ENCODE data around the gene DNAJA3. TPM values are rescaled to one million over a fixed set of nuclear protein-coding genes. Genes with fewer than 3 reads are reported as not detected.
A peak's percentile ranks its signal among the peaks of the same experiment; 100 is the strongest.
"Not testable (repeated sequence)": the region's sequence is repeated elsewhere in the genome, so short reads cannot be mapped to it uniquely, and the experiment has no call there.

DNAJA3 gene
- total and polyA plus RNA-seq, 5 donors = 40.4 to 54.0 (median 48.4) TPM

DNA sequence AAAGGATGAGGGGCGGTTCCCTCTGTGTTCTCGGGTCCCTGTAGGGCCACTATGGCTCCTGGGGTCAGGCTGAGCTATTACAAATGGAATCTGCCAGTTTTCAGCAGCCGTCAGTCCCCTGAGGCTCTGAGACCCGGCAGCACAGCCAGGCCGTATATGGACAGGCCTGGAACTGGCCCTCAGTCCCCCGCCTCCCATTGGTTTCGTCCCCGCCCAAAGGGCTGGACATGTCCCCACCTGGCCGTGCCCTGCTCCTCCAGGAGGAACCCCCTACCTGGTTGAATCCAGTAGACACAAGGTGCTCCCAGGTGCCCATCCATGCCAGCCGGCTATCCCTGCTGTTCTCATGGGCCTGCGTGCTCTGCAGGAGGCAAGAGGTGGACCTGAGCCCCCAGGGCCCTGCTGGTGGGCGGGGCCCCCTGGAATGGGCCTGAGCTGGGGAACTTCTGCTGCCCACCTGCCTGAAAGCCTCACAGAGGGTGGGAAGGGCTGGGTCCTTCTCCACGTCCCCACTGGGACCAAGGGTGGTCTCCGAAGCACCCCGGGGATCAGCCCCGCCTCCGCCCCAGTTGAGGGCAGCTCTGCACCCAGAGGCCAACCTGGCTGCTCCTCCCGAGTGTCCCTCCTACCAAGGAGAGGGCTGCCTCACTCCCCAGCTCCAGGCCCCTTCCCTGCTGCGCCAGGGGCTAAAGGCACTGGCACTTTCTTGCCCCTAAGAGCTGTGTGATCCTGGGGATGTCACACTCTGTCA lies 37.2 kb upstream of the DNAJA3 start:
- no peaks in the 10 kb centered on the region for H3K27me3 ChIP-seq (ENCODE audit: control insufficient read depth, insufficient read depth)
- H3K9me3 ChIP-seq (ENCODE audit: control insufficient read depth, low read length) = no peaks in the 10 kb centered on the region
- peak; percentile 25 to 58 for ATAC-seq
- no peak overlapping the region for H3K4me3 ChIP-seq (ENCODE audit: low read length)
- H3K4me1 ChIP-seq (ENCODE audit: control insufficient read depth, insufficient read depth, low read length) = peaks cover 2% of the 10 kb centered on the region
- 68% methylated on average over 19 of the region's 19 CpGs for WGBS
- peak; percentile 72 to 88 (median 83) for DNase-seq
- H3K27ac ChIP-seq (ENCODE audit: low read length) = peak overlapping the region; percentile 62
- intact Hi-C loops (cut with DNase I) = no loop called here

DNA sequence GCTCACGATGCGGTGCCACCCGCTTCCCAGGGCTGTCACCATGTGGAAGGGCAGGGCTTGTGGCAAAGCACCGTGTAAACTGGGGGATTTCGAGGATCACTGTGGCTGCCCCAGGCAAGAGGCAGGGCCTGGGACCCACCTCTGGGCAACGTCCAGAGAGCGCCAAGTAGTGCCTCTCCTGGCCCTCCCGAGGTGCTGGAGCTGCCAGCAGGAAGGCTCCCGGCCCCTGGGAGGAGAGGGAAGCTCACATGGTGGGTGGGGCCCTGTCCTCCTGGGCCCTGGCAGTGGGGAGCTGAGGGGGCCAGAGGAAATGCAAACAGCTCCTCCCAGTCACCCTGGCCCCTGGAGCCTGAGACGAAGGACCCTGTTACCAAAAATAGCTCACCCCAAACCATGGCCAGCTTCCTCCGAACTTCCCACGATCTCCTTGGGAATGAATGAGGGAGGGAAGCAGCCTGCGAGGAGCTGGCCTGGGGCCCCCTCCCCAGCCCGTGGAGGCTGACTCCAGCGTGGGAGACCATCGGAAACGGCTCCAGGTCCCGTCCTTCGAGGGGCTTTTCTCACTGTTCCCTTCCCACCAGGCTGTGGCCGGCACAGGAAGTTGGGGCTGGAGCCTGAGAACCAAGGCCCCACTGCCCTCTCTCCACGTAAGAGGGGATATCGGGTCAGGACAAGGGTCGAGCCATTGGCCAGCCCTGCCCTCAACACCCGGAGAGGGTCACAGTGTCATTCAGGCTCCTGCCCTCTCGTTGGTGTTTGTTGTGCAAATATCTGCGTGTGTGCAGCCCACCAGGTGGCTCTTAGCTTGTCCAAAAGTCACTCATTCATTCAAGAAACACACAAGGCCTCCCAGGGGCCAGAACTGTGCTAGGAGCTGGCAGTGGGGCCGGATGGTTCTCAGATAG lies 36.4 kb upstream of the DNAJA3 start:
- no peak overlapping the region for H3K4me3 ChIP-seq (ENCODE audit: low read length)
- DNase-seq (peak; percentile 31 to 77 (median 57)), ATAC-seq (peak in 1 of 2 donors; percentile 15)
- 57% methylated on average over 27 of the region's 27 CpGs for WGBS
- H3K4me1 ChIP-seq (ENCODE audit: control insufficient read depth, insufficient read depth, low read length) = peaks cover 2% of the 10 kb centered on the region
- no peaks in the 10 kb centered on the region for H3K27me3 ChIP-seq (ENCODE audit: control insufficient read depth, insufficient read depth)
- H3K27ac ChIP-seq (ENCODE audit: low read length) = peak overlapping the region; percentile 62
- H3K9me3 ChIP-seq (ENCODE audit: control insufficient read depth, low read length) = no peaks in the 10 kb centered on the region
- intact Hi-C loops (cut with DNase I) = no loop called here

DNA sequence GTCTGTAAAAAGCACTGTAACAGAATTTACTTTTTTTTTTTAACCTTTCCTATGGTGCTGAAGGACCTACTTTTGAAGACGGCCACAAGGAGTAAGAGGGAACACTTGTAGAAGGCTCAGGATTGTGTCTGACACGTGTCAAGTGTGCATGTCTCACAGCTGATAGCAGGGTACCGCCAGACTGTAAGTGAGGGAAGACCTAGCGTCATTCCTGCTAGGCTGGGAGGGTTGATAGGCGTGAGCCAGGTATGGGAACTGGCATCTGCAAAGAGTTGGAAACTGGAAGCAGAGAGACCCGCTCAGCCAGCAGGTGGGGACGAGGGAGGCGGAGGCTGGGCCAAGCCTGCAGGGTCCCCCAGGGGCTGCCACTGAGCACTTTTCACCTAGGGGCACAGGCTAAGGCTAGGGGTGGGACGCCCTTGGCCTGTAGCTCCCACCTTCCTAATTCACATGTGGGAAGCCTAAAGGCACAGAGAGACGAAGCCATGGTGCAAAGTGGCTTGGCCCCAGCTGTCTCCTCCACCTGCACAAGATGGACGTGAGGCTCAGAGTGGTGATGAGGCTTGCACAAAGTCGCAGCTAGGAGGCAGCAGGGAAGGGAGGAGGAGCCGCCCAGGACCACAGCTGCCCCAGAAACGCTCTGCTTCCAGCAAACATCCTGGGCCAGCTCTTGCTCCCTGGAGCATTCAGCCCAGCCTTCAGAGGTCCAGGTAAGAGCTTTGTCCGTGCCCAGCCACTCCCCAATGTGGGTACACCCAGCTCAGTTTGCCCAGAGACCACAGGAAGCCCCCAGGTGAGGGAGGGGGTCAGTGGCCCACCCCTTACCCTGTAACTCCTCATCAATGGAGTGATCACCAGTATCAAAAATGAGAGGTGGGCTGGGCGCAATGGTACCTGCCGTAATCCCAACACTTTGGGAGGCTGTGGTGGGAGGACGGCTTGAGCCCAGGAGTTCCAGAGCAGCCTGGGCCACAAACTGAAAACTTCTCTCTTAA lies 35.1 kb upstream of the DNAJA3 start:
- ATAC-seq = no peak
- Histone ChIP-seq H3K27ac (ENCODE audit: low read length) (no peak overlapping the region), H3K27me3 (ENCODE audit: control insufficient read depth, insufficient read depth) (no peaks in the 10 kb centered on the region), H3K9me3 (ENCODE audit: control insufficient read depth, low read length) (no peaks in the 10 kb centered on the region), H3K4me3 (ENCODE audit: low read length) (no peak overlapping the region), H3K4me1 (ENCODE audit: control insufficient read depth, insufficient read depth, low read length) (peaks cover 2% of the 10 kb centered on the region)
- DNase-seq = peak in 2 of 3 donors; percentile 14 to 49
- intact Hi-C loops (cut with DNase I) = no loop called here
- 87% methylated on average over 18 of the region's 18 CpGs for WGBS

DNA sequence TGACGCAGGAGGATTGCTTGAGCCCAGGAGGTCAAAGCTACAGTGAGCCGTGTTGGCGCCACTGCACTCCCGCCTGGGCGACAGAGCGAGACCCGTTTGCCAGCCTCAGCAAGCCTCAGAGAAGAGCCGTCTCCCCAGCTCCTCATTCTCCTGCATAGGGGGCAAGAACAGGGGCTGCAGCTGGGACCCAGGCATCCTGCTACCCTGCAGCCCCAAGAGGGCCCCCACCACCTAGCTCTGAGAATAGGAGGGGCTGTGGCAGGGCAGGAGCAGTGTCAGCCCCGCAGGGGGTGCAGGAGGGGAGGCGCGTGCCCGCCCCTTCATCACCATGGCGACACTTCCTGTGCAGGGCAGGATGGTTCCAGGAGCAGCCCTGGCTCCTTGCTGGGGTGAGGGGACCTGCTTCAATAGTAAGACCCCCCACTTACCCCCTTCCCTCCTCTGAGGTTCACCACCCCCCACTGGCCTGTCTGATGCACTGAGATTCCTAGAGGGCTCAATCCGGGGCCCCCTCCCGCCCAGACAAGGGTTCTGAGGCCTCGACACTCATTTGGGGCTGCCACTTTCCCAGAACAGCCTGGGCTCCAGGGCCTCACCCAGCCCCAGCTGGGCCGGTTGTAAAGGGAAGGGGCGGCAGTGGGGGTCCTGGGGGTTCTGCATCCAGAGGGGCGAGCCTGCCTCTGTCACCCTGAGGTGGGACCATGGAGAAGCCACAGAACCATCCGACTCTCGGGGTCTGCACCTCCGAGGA lies 33.9 kb upstream of the DNAJA3 start:
- intact Hi-C loops (cut with DNase I) = no loop called here
- Histone ChIP-seq H3K27me3 (ENCODE audit: control insufficient read depth, insufficient read depth) (no peaks in the 10 kb centered on the region), H3K27ac (ENCODE audit: low read length) (no peak overlapping the region), H3K9me3 (ENCODE audit: control insufficient read depth, low read length) (no peaks in the 10 kb centered on the region), H3K4me3 (ENCODE audit: low read length) (no peak overlapping the region), H3K4me1 (ENCODE audit: control insufficient read depth, insufficient read depth, low read length) (peaks cover 2% of the 10 kb centered on the region)
- ATAC-seq (no peak), DNase-seq (peak; percentile 11 to 60 (median 51))
- 88% methylated on average over 22 of the region's 22 CpGs for WGBS

DNA sequence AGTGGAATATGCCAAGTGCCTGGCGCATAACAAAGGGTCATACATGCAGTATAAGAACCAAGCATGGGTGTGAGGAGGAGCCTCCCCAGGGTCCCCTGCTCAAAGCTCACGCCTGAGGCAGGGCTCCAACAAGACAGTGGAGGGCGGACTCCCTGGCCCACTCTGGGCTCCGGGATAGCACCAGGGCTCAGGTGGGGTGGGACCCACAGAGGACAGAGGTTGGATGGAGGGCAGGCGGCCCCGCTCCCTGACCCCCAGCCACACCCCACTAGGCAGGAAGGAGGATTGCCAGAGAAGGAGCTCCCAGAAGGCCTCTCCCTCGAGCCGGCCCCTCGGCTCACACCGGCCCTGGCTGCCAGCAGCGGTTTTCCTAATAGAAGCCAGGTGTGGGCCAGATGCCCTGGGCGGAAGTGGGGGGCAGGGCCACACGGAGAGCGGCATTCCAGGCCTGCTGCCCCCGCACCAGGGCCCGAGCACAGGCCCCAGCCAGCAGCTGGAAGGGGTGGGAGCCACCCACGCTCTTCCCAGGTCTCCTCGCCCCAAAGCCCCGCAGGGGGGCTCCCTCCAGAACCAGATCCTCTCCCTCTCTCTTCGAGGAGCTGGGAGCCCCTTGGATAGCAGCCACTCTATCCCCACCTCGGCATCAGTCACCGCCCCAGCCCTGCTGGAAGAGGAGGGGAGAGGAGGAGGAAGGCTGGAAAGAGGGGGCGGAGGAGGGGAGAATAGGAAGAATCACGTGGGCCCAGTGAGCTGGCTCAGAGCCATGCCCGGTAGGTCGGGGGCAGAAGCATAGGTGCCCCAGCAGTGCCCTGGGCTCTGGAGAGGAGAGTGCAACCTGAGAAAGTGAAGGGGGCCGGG lies 33.1 kb upstream of the DNAJA3 start:
- 47% methylated on average over 27 of the region's 27 CpGs for WGBS
- intact Hi-C loops (cut with DNase I) = no loop called here

DNA sequence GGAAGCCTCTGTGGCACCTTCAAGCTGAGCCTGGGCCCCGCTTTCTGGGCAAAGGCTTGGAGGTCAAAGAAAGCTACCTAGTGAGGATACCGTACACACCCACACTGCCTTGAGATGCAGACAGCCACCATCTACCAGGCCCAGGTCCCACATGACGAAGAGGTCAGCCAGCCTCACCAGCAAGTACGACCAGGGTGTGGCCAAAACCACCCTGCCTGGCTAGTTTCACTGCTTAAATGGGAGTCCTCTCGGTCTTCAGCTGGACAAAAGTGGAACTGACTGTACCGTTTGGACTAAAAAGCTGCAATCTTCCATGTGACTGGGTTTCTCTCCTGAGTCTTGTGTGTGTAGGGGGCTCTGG lies 32.4 kb upstream of the DNAJA3 start:
- H3K4me1 ChIP-seq (ENCODE audit: control insufficient read depth, insufficient read depth, low read length) = peaks cover 2% of the 10 kb centered on the region
- H3K27ac ChIP-seq (ENCODE audit: low read length) = no peak overlapping the region
- 65% methylated on average over 6 of the region's 6 CpGs for WGBS
- no peaks in the 10 kb centered on the region for H3K27me3 ChIP-seq (ENCODE audit: control insufficient read depth, insufficient read depth)
- DNase-seq = peak in 1 of 3 donors; percentile 13
- H3K9me3 ChIP-seq (ENCODE audit: control insufficient read depth, low read length) = no peaks in the 10 kb centered on the region
- no peak overlapping the region for H3K4me3 ChIP-seq (ENCODE audit: low read length)
- intact Hi-C loops (cut with DNase I) = no loop called here
- no peak for ATAC-seq

More for the DNA sequence above, 33.1 kb upstream of the DNAJA3 start:
- no peaks in the 10 kb centered on the region for H3K27me3 ChIP-seq (ENCODE audit: control insufficient read depth, insufficient read depth)
- peak; percentile 24 to 74 (median 62) for DNase-seq
- peak in 1 of 2 donors; percentile 5 for ATAC-seq
- peaks cover 2% of the 10 kb centered on the region for H3K4me1 ChIP-seq (ENCODE audit: control insufficient read depth, insufficient read depth, low read length)
- H3K27ac ChIP-seq (ENCODE audit: low read length) = no peak overlapping the region
- H3K9me3 ChIP-seq (ENCODE audit: control insufficient read depth, low read length) = no peaks in the 10 kb centered on the region
- H3K4me3 ChIP-seq (ENCODE audit: low read length) = no peak overlapping the region

DNA sequence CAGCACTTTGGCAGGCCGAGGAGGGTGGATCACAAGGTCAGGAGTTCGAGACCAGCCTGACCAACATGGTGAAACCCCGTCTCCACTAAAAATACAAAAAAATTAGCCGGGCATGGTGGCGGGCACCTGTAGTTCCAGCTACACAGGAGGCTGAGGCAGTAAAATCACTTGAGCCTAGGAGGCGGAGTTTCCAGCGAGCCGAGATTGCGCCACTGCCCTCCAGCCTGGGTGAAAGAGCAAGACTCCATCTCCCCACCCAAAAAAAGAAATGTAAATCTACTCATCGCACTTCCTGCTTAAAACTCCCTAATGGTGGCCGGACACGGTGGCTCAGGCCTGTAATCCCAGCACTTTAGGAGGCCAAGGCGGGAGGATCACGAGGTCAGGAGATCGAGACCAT lies 31.8 kb upstream of the DNAJA3 start:
- DNase-seq = peak in 1 of 3 donors; percentile 43
- ATAC-seq; H3K9me3 ChIP-seq (ENCODE audit: control insufficient read depth, low read length); H3K27ac ChIP-seq (ENCODE audit: low read length); H3K4me3 ChIP-seq (ENCODE audit: low read length); H3K27me3 ChIP-seq (ENCODE audit: control insufficient read depth, insufficient read depth); intact Hi-C loops (cut with DNase I); H3K4me1 ChIP-seq (ENCODE audit: control insufficient read depth, insufficient read depth, low read length): not testable (repeated sequence)
- WGBS = 94% methylated on average over 15 of the region's 15 CpGs

DNA sequence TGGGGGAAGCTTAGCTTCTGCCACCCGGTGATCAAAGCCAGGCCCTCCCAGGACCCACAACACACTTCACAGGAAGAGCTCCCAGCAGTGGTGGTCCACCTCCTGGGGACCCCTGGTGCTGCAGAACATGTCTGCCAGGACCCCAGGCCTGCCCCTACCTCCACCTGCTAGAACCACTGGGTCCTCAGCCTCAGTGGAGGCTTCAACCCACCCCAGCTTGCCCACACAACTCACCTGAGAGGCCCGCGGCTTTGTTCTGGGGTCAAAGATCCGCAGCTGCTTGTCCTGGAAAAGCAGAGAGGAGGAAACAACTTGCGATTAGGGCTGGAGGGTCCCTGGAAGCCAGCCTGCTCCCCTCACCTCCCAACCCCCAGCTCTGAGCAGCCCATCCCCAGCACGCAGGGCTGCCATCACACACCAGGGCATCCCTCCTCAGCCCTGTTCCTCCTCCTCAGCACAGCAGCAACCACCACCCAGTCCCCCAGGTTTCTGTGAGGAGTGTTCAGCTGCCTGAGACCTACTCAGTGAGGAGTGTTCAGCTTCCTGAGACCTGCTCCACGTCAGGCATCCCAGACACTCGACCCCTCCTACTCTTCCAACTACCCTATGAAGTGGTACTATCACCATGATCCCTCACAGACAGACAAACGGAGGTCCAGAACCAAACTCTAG lies 30.5 kb upstream of the DNAJA3 start:
- intact Hi-C loops (cut with DNase I) = no loop called here
- no peaks in the 10 kb centered on the region for H3K4me1 ChIP-seq (ENCODE audit: control insufficient read depth, insufficient read depth, low read length)
- no peak overlapping the region for H3K27ac ChIP-seq (ENCODE audit: low read length)
- DNase-seq (no peak), ATAC-seq (no peak)
- no peak overlapping the region for H3K4me3 ChIP-seq (ENCODE audit: low read length)
- H3K27me3 ChIP-seq (ENCODE audit: control insufficient read depth, insufficient read depth) = no peaks in the 10 kb centered on the region
- 77% methylated on average over 9 of the region's 9 CpGs for WGBS
- no peaks in the 10 kb centered on the region for H3K9me3 ChIP-seq (ENCODE audit: control insufficient read depth, low read length)

DNA sequence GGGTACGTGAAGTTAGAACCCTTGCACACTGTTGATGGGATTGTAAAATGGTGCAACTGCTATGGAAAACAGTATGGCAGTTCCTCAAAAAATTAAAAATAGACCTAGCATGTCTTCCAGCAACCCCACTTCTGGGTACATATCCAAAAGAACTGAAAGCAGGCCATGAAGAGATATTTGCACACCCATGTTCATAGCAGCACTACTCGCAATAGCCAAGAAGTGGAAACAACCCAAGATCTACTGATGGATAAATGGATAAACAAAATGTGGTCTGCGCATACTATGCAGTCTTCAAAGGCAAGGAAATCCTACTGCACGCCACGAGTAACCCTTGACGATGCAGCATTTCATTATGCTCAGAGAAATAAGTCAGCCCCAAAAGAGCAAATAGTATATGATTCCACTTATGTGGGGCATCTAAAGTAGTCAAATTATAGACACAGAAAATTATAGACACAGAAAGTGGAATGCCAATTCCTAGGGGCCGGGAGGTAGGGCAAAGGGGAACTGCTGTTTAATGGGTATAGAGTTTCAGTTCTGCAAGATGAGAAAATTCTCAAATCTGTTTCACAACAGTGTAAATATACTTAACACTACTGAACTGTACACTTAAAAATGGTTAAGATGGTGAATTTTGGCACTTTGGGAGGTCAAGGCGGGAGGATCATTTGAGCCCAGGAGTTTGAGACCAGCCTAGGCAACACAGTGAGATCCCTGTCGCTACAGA lies 26.5 kb upstream of the DNAJA3 start:
- 90% methylated on average over 9 of the region's 9 CpGs for WGBS
- intact Hi-C loops (cut with DNase I) = no loop called here
- Histone ChIP-seq H3K4me1 (ENCODE audit: control insufficient read depth, insufficient read depth, low read length) (no peaks in the 10 kb centered on the region), H3K27me3 (ENCODE audit: control insufficient read depth, insufficient read depth) (no peaks in the 10 kb centered on the region), H3K4me3 (ENCODE audit: low read length) (no peak overlapping the region), H3K9me3 (ENCODE audit: control insufficient read depth, low read length) (no peaks in the 10 kb centered on the region), H3K27ac (ENCODE audit: low read length) (no peak overlapping the region)
- DNase-seq (no peak), ATAC-seq (no peak)

All from right cardiac atrium (tissue), 5 donors.